Measurements from ENCODE around the gene TSC22D1. TPM values are rescaled to one million over a fixed set of nuclear protein-coding genes. Genes with fewer than 3 reads are reported as not detected.
"Not testable (repeated sequence)": the region's sequence is repeated elsewhere in the genome, so short reads cannot be mapped to it uniquely, and the experiment has no call there.

Gene TSC22D1
- total RNA-seq, 1 experiment from 2014 or later = 37.2 TPM

GRCh38 chr13:44566601-44567000 lies 9.5 kb downstream of the TSC22D1 start:
- H3K36me3 ChIP-seq (ENCODE audit: insufficient read depth, low read length, poor library complexity, severe bottlenecking) = no peaks in the 10 kb centered on the region
- TF ChIP-seq EZH2 (IDR thresholded peaks at IDR 0.05; ENCODE audit: borderline replicate concordance, low read depth, low read length, poor library complexity, severe bottlenecking) (no peak), CTCF (conservative IDR thresholded peaks at IDR 0.05; ENCODE audit: low read depth, low read length) (no peak)
- CTCF ChIA-PET = interaction anchor here (0.7 kb wide), 1 partner anchor 45 kb away, joined by 3 read pairs; no protein-coding TSS in a partner anchor
- intact Hi-C loops (cut with micrococcal nuclease; ENCODE audit: unreplicated experiment) = no loop called here
- no peak overlapping the region for H3K27ac ChIP-seq (ENCODE audit: low read depth, low read length, poor library complexity, severe bottlenecking)
- no peaks in the 10 kb centered on the region for H3K9me3 ChIP-seq (ENCODE audit: low read depth, low read length, poor library complexity, severe bottlenecking)
- DNase-seq (ENCODE audit: low spot score) = no peak
- H3K27me3 ChIP-seq (replicated peaks; ENCODE audit: insufficient read depth, low read depth, low read length, poor library complexity) = no peaks in the 10 kb centered on the region
- POLR2A ChIA-PET (ENCODE audit: low non-redundant PET) = no interaction called here
- no TSS peak for BruUV-seq (replicated peaks)
- H3K4me3 ChIP-seq (ENCODE audit: low read depth, low read length, poor library complexity, severe bottlenecking) = no peak overlapping the region
- H3K4me1 ChIP-seq (ENCODE audit: insufficient read depth, low read length, poor library complexity, severe bottlenecking) = peaks cover 4% of the 10 kb centered on the region

- Histone ChIP-seq H3K36me3 (ENCODE audit: insufficient read depth, low read length, poor library complexity, severe bottlenecking) (no peaks in the 10 kb centered on the region), H3K9me3 (ENCODE audit: low read depth, low read length, poor library complexity, severe bottlenecking) (no peaks in the 10 kb centered on the region), H3K4me3 (ENCODE audit: low read depth, low read length, poor library complexity, severe bottlenecking) (no peak overlapping the region), H3K4me1 (ENCODE audit: insufficient read depth, low read length, poor library complexity, severe bottlenecking) (no peaks in the 10 kb centered on the region), H3K27me3 (replicated peaks; ENCODE audit: insufficient read depth, low read depth, low read length, poor library complexity) (no peaks in the 10 kb centered on the region), H3K27ac (ENCODE audit: low read depth, low read length, poor library complexity, severe bottlenecking) (no peak overlapping the region)
- no peak for TF ChIP-seq EZH2 (IDR thresholded peaks at IDR 0.05; ENCODE audit: borderline replicate concordance, low read depth, low read length, poor library complexity, severe bottlenecking)
- TF ChIP-seq CTCF (conservative IDR thresholded peaks at IDR 0.05; ENCODE audit: low read depth, low read length) = no peak
- ChIA-PET POLR2A (ENCODE audit: low non-redundant PET) (no interaction called here), CTCF (no interaction called here)
- no TSS peak for BruUV-seq (replicated peaks)
- intact Hi-C loops (cut with micrococcal nuclease; ENCODE audit: unreplicated experiment) = no loop called here
- no peak for DNase-seq (ENCODE audit: low spot score)
Measured at GRCh38 chr13:44565881-44566280, 10.2 kb downstream of the TSC22D1 start.

- TF ChIP-seq EZH2 (IDR thresholded peaks at IDR 0.05; ENCODE audit: borderline replicate concordance, low read depth, low read length, poor library complexity, severe bottlenecking) (no peak), CTCF (conservative IDR thresholded peaks at IDR 0.05; ENCODE audit: low read depth, low read length) (no peak)
- ChIA-PET CTCF (no interaction called here), POLR2A (ENCODE audit: low non-redundant PET) (no interaction called here)
- DNase-seq (ENCODE audit: low spot score) = no peak
- Histone ChIP-seq H3K36me3 (ENCODE audit: insufficient read depth, low read length, poor library complexity, severe bottlenecking) (no peaks in the 10 kb centered on the region), H3K27ac (ENCODE audit: low read depth, low read length, poor library complexity, severe bottlenecking) (no peak overlapping the region), H3K4me1 (ENCODE audit: insufficient read depth, low read length, poor library complexity, severe bottlenecking) (no peaks in the 10 kb centered on the region), H3K27me3 (replicated peaks; ENCODE audit: insufficient read depth, low read depth, low read length, poor library complexity) (no peaks in the 10 kb centered on the region), H3K4me3 (ENCODE audit: low read depth, low read length, poor library complexity, severe bottlenecking) (no peak overlapping the region), H3K9me3 (ENCODE audit: low read depth, low read length, poor library complexity, severe bottlenecking) (no peaks in the 10 kb centered on the region)
- BruUV-seq (replicated peaks) = no TSS peak
- intact Hi-C loops (cut with micrococcal nuclease; ENCODE audit: unreplicated experiment) = no loop called here
Measured at GRCh38 chr13:44564936-44565335, 11.2 kb downstream of the TSC22D1 start.

- H3K4me3 ChIP-seq (ENCODE audit: low read depth, low read length, poor library complexity, severe bottlenecking); DNase-seq (ENCODE audit: low spot score); H3K9me3 ChIP-seq (ENCODE audit: low read depth, low read length, poor library complexity, severe bottlenecking); H3K4me1 ChIP-seq (ENCODE audit: insufficient read depth, low read length, poor library complexity, severe bottlenecking); H3K27ac ChIP-seq (ENCODE audit: low read depth, low read length, poor library complexity, severe bottlenecking); H3K36me3 ChIP-seq (ENCODE audit: insufficient read depth, low read length, poor library complexity, severe bottlenecking); H3K27me3 ChIP-seq (replicated peaks; ENCODE audit: insufficient read depth, low read depth, low read length, poor library complexity); intact Hi-C loops (cut with micrococcal nuclease; ENCODE audit: unreplicated experiment); POLR2A ChIA-PET (ENCODE audit: low non-redundant PET); BruUV-seq (replicated peaks): not testable (repeated sequence)
- CTCF ChIA-PET = interaction anchor here (0.7 kb wide), 1 partner anchor 37 kb away, joined by 4 read pairs; no protein-coding TSS in a partner anchor
Measured at GRCh38 chr13:44562853-44563252, 13.3 kb downstream of the TSC22D1 start.

All from A673 (cell line).